Dermis blood vessel endothelial cell (primary cell): Measurements from ENCODE around the gene GALNT9. TPM values are rescaled to one million over a fixed set of nuclear protein-coding genes. Genes with fewer than 3 reads are reported as not detected.
"Not testable (repeated sequence)": the region's sequence is repeated elsewhere in the genome, so short reads cannot be mapped to it uniquely, and the experiment has no call there.

Source experiments
- DNase-seq: peaks from one replicate; pipeline ENCODE4 v3.0.0; 2010
- total RNA-seq: library from RNA; depleted of rRNA; stranded (reverse); fragments of >200 nt; gene quantifications from 2 replicates; pipeline ENCODE4 v1.2.3, GENCODE V29; 2014

GALNT9 gene
- total RNA-seq, 1 donor from 2014 or later, result 0.17 TPM

DNA sequence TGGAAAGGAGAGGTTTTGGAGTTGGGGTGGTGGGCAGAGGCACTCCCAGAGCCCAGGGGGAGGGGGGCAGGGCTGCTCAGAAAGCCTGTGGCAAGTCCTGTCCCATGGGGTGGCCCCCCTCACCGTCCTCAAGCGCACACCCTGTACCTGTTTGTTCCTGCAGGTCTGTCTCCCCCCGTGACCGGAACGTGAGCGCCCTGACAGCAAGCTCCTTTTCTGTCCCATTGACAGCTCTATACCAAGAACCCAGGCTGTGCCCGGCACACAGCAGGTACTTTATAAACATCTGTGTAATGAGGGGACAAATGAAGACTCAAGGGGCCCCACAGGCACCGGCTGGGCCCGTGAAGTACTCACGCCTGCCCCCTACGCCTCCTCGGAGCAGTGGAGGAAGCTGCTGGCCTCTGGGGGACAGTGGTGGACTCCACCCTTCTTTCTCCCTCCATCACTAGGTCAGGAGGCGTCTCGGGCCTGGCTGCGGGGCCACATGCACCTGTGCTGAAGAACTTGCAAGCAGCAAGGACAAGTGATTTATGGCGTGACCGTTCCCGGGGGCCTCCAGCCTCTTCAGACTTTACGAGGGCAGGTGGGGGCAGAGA, 65.8 kb downstream of the GALNT9 start:
- no peak for DNase-seq

DNA sequence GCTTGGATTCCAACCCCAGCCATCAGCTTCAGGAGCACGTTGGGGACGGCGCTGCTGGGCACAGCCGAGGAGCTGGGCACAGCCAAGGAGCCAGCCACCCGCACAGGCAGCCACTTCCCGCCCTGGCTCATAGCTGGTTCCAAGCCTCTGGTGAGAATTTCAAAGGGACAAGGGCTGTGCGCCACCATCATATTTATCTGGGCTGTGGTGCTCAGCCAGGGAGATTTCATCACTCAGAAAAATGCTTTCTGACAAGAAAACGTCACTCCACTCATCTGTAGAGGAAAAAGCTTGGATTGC, 66.4 kb downstream of the GALNT9 start:
- DNase-seq, result no peak

DNA sequence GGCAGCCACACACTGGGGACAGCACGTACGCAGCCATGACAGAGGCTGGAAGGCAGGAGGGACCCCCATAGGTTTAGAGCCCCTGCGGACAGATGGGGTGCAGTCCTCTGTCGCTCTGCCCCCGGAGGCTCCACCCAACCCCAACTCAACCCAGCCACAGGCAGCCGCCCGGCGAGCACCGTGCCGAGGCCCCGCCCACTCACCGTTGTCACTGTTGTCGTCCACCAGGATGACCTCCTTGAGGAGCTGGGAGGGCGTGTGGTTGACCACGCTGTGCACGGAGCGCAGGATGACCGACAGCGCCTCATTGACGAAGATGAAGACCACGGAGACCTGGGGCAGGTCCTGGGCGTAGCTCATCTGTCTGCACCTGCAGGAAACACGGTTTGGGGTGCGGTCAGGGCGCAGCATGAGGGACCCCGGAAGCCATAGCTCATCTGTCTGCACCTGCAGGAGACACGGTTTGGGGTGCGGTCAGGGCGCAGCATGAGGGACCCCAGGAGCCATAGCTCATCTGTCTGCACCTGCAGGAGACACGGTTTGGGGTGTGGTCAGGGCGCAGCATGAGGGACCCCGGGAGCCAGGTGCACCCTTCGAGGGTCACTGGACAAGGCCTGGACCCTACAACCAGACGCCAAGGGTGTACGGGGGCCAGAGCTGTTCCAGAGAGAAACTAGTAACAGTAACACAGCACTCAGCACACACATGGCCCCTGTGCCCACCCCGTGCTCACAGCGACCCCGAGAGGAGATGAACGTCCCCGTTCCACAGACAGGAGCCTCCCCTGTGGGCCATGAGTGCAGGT, 66.9 kb downstream of the GALNT9 start:
- no peak for DNase-seq

DNA sequence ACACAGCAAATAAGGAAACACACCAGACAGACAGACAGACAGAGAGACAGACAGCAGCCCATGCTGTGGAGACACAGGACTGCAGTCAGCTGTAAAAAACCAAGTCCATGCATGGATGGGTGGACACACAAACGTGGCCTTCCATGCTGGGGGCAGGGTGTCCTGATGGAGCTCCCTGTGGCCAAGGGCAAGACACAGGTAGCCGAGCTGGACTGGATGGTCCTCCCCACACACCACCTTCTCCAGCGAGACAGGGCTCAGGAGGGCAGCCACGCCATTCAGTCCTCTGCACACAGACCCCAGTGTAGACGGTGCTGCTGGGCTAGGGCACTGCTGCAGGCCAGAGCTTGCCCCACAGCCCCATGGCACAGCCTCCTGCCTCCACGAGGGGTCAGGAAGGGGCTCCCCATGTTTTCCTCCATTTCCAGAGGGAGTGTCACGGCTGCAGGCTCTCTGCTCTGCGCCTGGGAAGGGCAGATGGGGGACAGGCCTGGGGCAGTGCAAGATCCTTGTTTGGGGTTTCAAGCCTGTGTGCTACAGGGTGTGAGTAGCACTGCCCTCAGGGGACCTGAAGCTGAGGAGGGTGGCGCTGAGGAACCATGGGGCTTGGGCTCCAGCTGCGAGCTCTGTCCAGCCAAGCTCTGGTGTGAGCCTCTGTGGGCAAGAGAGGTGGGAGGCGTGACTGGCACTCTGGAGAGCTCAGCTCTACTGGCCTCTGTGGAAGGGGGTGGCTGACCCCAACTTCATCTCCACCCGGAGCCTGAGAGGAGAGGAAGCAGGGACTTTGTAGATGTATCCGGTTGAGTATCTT, 67.9 kb downstream of the GALNT9 start:
- DNase-seq, result no peak

DNA sequence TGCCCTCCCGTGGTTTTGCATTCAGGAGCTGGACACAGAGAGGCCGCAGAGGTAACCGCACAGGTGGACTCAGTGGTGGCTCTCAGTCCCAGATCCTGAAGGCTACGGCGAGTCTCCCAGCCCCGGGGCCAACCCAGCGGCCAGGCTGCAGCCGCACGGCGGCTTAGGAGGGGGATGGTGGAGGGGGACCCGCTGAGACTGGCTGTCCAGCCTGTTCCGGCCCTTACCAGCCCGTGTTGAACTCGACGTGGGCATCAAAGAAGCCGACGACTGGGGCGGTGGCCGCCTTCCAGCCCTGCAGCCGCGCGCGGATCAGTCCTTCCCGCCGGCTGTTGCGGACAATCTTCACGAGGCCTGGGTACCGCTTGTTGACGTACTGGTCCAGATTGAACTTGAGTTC, 68.7 kb downstream of the GALNT9 start:
- DNase-seq, result no peak

DNA sequence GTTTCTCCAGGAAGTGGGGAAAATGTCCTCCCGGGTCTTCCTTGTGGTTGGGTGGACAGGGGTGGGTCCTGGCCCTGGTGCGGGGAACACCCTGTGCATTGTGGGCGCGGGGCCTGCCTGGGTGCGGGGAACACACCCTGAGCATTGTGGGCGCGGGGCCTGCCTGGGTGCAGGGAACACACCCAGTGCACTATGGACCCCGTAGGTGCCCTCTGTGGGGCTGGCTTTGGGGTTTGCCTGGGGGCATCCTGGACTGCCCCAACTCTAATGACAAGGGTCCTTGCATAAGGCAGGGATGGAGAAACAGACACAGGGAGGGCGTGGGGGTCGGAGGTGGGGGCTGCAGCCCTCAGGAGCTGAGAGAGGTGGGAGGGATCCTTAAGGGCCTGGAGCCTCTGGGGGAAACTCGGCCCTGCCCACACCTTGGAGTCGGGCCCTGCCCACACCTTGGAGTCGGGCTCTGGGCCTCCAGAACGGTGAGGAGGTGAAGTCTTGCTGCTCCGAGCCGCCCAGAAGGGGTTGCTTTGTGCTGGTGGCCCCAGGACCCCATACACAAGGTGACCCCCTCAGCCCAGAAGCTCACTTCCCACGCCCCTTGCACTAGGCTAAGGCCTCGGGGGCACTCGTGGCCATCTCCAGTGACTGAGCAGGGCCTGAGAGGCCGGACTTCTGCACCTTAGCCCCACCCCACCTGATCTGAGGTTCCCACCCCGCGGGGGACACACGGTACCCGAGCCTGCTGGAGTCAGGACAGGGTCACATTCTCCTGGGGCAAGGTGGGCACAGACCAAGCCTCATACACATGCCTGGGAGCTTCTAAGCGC, 69.3 kb downstream of the GALNT9 start:
- no peak for DNase-seq

- no peak for DNase-seq
Observed at GRCh38 chr12:132259364-132259871, 70.0 kb downstream of the GALNT9 start.

DNA sequence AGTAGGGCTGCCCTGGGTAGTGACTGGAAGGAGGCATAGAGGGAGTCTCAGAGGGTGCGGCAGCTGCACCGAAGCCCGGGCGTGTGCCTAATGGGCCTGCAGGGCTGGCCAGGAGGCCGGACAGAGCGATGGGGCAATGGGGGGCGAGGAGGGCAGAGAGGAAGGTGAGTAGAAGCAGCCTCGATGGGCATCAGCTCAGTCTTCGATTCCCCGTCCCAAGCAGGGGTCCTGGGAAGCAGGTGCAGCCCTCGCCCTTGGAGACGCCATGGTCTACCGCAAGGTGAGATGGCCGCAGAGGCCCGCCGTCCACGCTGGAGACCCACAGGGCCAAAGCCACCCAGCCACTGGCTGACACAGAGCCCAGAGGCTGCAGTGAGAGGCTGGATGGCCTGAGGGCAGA, 70.8 kb downstream of the GALNT9 start:
- DNase-seq, result no peak

DNA sequence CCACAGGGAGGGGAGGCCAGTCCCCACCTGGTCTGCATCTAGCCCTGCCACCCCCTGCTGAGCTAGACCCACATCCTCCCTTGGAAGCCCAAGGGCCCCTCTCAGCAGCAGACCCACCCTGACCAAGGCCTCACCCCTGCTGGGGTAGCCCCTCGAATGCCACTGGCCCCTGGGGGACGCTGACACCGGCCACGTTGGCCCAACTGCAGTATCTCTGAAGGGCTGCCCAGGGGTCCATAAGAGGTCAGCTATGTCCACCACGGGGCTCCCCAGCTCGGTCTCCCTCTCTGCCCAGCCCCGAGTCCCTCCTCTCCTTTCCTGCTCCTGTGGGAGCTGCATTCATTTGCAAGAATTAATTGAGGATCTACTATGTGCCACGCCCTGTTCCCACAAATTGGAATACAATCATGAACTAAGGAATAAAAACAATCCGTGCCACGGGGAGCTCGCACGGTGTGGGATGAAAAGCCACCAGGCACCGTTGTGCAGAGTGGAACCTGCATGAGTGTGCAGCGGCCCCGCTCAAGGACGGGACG, 71.4 kb downstream of the GALNT9 start:
- no peak for DNase-seq

DNA sequence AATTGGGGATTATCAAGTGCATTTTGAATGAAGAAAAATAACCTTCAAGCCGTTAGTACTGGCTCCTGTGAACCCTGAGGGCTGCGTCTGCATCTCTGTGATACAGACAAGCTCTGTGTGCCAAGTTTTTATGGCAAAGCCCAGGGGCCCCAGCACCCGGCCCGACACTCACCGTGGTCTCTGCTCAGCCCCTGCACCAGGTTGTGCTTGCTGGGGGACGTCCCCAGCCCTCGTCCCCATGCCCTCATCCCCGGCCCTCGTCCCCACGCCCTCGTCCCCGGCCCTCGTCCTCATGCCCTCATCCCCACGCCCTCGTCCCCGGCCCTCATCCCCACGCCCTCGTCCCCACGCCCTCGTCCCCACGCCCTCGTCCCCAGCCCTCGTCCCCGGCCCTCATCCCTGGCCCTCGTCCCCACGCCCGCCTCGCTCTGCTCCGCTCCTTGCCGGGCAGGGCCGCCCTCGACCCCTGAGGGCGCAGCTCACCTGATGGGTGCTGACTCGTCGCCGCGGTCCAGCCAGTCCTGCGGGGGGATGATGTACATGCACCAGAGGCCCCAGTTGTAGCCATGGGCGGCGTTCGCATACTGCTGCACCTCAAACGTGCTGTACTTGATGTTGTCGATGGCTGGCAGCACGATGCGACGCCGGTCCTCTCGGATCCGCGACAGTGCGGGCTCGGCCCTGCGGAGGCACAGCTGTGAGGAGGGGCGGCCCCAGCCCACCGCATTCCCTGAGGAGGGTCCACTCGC, 72.0 kb downstream of the GALNT9 start:
- DNase-seq, result no peak

DNA sequence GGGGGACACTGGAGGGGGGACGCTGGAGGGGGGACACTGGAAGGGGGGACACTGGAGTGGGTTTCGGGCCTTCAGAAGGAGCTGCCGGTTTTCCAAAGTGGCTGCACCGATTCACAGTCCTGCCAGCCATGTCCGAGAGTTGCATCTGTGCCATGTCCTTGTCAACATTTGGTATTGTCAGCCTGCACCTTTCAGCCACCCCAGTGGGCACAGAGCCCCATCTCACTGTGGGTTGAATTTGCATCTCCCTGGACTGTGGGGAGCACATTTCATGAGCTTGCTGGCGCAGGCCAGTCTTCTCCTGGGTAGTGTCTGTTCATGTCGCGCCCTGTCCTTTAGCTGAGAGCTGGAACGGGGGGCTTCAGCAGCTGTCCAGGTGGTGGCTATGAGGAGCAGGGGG, 72.7 kb downstream of the GALNT9 start:
- DNase-seq, result no peak

DNA sequence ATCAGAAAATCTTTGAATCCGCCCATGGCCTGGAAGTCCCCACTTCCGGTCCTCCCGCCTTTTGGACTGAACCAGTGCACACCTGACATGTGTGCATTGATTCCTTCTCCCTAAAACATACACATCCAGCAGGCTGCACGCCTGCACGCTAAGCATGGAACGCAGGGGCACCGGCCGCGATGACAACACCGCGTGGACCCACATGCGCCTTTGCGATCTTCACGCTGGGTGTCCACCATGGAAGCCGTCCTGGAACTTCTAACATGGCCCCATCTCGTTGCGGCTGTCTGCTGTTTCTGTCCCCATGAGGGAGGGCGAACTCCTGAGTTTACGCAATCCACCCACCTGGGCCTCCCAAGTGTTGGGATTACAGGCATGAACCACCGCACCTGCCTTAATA, 73.7 kb downstream of the GALNT9 start:
- DNase-seq, result no peak

DNA sequence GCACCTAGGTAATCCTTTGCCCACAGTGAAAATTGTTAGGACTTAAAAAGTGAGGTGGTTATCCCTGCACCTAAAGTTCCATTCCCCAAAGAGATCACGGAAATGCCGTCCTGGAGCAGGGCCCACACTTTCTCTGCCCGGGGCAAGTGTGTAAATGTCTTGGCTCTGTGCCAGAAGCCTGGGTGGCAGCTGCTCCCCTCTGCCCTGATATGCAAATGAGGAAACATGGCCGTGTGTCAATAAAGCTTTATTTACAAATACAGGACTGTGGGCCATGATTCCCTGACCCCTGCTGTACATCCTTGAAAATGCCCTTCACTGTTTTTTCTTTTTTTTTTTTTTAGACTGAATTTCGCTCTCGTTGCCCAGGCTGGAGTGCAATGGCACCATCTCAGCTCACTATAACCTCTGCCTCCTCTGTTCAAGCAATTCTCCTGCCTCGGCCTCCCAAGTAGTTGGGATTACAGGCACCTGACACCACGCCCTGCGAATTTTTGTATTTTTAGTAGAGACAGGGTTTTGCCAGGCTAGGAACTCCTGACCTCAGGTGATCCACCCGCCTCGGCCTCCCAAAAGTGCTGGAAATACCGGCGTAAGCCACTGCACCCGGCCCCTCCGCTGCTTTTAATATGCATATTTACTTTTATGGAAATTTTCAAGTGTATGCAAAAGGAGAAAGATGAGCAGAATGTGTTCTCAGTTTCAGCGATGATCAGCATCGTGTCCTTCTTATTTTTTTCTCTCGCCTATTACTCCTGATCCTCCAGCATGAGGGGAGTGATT, 75.5 kb downstream of the GALNT9 start:
- no peak for DNase-seq

DNA sequence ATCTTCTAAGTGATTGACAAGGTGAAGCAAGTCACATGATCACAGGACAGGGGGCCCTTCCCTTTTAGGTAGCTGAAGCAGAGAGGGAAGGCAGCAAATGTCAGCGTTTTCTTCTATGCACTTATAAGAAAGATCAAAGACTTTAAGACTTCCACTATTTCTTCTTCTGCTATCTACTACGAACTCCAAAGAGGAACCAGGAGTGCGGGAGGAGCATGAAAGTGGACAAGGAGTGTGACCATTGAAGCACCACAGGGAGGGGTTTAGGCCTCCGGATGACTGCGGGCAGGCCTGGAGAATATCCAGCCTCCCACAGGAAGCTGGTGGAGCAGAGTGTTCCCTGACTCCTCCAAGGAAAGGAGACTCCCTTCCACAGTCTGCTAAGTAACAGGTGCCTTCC, 76.4 kb downstream of the GALNT9 start:
- DNase-seq, result not testable (repeated sequence)

- DNase-seq, result no peak
Observed at GRCh38 chr12:132251741-132252490, 77.5 kb downstream of the GALNT9 start.

DNA sequence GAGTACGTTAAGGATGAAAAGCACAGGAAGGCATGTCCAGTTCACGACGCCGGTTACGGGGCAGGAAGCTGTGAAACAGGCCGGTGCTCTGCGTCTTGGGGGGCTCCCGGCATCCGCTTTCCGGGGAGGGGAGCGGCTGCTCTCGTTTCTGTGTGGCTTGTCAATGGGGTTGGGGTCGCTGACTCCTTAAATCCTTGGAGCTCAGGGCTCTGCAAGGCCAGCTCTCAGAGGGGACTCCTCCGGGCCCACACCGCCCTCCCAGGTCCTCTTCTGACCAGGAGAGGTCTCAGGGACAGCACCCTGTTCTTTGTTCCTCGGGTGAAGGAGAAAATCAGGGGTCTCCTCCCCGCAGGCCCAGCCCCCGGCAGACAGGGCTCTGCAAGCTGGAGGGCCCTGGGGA, 78.1 kb downstream of the GALNT9 start:
- no peak for DNase-seq

DNA sequence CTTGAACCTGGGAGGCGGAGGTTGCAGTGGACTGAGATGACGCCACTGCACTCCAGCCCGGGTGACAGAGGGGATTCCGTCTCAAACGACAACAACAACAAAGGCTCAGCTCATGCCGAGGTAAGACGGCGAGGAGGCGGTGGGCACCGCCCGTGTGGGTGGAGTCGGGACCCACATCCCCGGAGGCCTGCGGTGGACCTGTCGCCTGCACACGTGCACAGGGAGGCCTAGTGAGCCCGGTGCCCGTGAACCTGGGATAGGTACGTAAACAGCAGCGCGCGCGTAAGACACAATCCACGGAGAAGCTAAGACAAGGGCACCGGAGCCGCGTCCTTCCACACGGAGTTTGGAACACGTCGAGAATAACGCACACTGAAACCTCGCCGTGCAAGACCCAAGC, 78.7 kb downstream of the GALNT9 start:
- DNase-seq, result no peak

DNA sequence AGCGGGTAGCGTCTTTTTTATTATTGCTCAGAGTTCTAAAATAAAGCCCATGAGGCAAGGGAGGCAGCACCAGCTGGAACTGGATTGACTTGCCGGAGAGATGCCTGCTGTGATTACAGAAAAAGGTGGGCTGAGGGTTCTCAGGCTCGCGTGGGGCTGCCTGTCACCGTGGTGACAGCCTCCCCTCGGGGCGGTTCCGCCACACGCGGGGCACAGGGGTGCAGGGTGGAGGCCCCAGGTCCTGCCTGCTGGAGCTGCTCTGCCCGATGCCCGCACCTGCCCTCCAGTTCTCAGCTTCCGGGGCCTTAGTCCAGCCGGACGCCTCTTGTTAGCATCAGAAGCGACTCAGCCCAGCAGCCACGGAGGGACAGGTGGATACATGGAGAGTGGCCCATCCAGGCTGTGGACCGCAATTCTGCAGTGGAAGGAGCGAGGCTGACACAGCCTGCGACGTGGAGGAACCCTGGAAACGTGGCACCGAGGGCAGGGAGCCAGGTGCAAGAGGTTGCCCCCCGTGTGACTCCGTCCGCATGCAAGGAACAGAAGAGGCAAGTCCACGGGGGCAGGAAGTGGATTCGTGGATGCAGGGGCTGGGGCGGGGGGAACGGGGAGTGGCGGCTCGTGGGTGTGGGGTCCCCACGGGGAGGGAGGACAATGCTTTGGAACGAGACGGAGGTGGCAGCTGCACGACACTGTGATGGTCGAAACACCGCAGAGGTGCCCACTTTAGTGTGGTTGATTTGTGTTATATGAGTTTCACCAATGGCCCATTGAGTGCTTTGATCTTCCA, 79.5 kb downstream of the GALNT9 start:
- DNase-seq, result no peak

GRCh38 chr12:132248453-132249167, 80.8 kb downstream of the GALNT9 start:
- no peak for DNase-seq
